HFFc6 (cell line): ENCODE results near the gene ZNF678. TPM values are rescaled to one million over a fixed set of nuclear protein-coding genes. Genes with fewer than 3 reads are reported as not detected.

Source experiments
- DNase-seq: peaks from one replicate; pipeline ENCODE4 v3.0.0-alpha.2; 2018
- H3K27ac Mint-ChIP-seq: 2 replicates; pipeline ENCODE4 v1.8.0; 2020; ENCODE audit warnings: mild to moderate bottlenecking, mixed read lengths
- H3K27me3 Mint-ChIP-seq: 2 replicates; pipeline ENCODE4 v1.8.0; 2021; ENCODE audit warnings: mild to moderate bottlenecking, moderate library complexity, mixed read lengths; ENCODE audit not compliant: insufficient read depth
- H3K36me3 Mint-ChIP-seq: 2 replicates; pipeline ENCODE4 v1.8.0; 2021; ENCODE audit warnings: low read depth, mixed read lengths
- H3K4me1 Mint-ChIP-seq: 2 replicates; pipeline ENCODE4 v1.8.0; 2020; ENCODE audit warnings: low read depth, mixed read lengths
- H3K4me3 Mint-ChIP-seq: 2 replicates; pipeline ENCODE4 v1.8.0; 2020; ENCODE audit warnings: mild to moderate bottlenecking, moderate library complexity, mixed read lengths
- H3K9me3 Mint-ChIP-seq: 2 replicates; pipeline ENCODE4 v1.8.0; 2020; ENCODE audit warnings: mild to moderate bottlenecking, mixed read lengths
- CTCF ChIP-seq: fragments of 200-600 bp; sonication (generic); IDR thresholded peaks from 2 replicates; pipeline ENCODE4 v1.5.0; 2021; ENCODE audit warnings: antibody characterized with exemption, mild to moderate bottlenecking
- total RNA-seq, 6 experiments: library from RNA; stranded (reverse); fragmentation: NEBNext Ultra II Directional; extraction: Animal tissue kit (Norgen Biotek cat#: 25700); gene quantifications; 2 replicates in 1 of 6; 3 replicates in 5 of 6; pipeline ENCODE4 v1.2.3, GENCODE V29; 2021

Gene ZNF678
- total RNA-seq, 6 experiments from 2014 or later = 2.1 to 3.4 (median 2.7) TPM

DNA sequence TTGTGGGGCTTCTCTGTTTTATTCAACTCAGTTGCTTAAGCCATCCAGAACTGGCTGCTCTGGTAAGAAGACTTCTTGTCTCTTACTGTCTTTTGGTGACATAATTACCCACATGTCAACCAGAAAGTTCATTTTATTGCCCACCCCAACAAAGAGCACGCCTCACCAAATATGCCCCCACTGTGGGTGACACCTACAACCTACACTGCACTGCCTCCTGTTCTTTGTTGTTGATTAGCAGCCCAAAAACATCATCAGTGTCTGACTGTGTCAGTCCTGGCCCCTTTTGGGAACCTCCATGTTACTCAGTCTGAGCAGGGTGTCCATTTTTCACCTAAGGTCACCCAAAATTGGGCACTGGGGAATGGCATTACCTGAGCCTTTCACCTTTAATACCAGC lies 49.3 kb downstream of the ZNF678 start:
- Mint-ChIP-seq H3K9me3 (peaks cover 53% of the 10 kb centered on the region), H3K36me3 (peaks cover 58% of the 10 kb centered on the region), H3K27ac (no peak overlapping the region), H3K4me3 (no peak overlapping the region), H3K4me1 (no peaks in the 10 kb centered on the region), H3K27me3 (no peaks in the 10 kb centered on the region)
- no peak for DNase-seq
- no peak for TF ChIP-seq CTCF

DNA sequence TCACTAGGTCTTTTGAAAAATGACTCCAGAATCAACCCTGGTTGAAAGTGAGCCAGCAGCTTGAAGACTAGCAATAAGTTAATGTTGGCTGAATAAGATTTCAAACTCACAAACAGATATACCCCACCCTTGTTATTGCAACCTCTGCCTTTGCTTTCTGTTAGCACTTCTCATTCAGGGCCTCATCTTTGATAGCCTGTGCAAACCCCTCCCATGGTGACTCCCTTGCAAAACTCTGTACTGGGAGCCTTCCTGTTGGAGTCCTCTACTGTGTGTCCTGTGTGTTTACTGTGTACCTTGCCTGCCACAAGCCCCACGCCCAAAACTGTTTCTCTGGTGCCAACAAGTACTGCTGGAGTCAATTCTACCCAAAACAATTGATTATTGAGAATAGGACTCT lies 50.2 kb downstream of the ZNF678 start:
- peaks cover 66% of the 10 kb centered on the region for H3K36me3 Mint-ChIP-seq
- no peaks in the 10 kb centered on the region for H3K4me1 Mint-ChIP-seq
- H3K27me3 Mint-ChIP-seq = no peaks in the 10 kb centered on the region
- peaks cover 62% of the 10 kb centered on the region for H3K9me3 Mint-ChIP-seq
- TF ChIP-seq CTCF = no peak
- no peak for DNase-seq
- H3K4me3 Mint-ChIP-seq = no peak overlapping the region
- no peak overlapping the region for H3K27ac Mint-ChIP-seq

DNA sequence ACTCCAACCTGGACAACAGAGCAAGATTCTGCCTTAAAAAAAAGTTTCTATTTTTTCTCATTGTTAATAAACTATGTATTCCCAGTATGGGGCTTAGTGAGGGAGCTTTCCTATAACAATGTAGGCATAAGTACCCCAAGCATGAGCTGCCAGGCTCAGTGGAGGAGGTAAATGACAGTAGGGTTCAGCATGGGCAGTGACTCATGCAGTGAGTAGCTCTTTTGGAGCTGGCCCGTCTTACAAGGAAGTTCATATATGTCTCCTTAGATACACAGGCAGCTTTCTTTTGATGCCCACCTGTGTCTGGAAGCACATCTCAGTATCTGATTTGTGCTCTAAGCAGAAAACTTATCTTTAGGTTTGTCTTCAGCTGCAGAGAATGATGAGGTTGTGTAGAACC lies 57.9 kb downstream of the ZNF678 start:
- no peak overlapping the region for H3K4me3 Mint-ChIP-seq
- H3K9me3 Mint-ChIP-seq = peaks cover 54% of the 10 kb centered on the region
- DNase-seq = no peak
- TF ChIP-seq CTCF = no peak
- no peaks in the 10 kb centered on the region for H3K4me1 Mint-ChIP-seq
- H3K27me3 Mint-ChIP-seq = no peaks in the 10 kb centered on the region; the same call in 1 of the 2 replicates
- no peak overlapping the region for H3K27ac Mint-ChIP-seq
- peaks cover 50% of the 10 kb centered on the region for H3K36me3 Mint-ChIP-seq

DNA sequence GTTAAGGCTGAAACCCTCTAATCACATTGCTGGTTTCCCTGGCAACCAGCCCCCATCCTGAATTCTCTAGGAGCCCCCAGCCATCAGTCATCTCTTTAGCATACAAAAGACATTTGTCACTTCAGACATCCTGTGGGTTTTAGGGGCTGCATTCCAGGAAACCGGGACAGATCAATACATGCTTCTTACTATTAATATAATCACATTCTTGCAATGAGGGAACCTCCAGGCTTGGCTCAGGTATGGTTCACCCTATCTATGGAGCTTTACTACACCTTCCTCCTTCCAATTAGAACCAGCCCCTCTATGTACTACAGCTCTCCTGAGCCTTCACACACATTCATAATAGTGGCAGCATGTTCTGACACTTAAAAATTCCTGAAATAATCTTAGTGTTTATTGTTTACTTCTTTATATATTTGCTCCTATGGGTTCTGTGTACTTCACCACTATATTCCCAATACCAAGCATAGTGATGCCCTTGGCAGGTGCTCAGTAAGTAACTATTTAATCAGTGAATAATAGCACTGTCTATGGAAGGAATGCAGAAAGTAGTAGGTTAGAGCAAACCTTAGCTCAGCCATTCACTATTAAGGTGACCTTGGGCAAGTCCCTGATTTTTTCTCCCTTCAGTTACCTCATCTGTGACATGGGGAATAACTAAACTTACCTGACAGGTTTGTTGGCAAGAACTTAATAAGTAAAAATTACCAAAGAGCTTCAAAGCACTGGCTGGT lies 59.6 kb downstream of the ZNF678 start:
- no peak for DNase-seq
- no peak for TF ChIP-seq CTCF
- Mint-ChIP-seq H3K4me3 (no peak overlapping the region), H3K4me1 (no peaks in the 10 kb centered on the region), H3K36me3 (peaks cover 52% of the 10 kb centered on the region), H3K27ac (no peak overlapping the region), H3K27me3 (no peaks in the 10 kb centered on the region; the same call in 1 of the 2 replicates), H3K9me3 (peaks cover 60% of the 10 kb centered on the region)

GRCh38 chr1:227632325-227632724 lies 69.0 kb downstream of the ZNF678 start:
- DNase-seq = no peak
- H3K4me3 Mint-ChIP-seq = no peak overlapping the region
- H3K27me3 Mint-ChIP-seq = no peaks in the 10 kb centered on the region
- peaks cover 55% of the 10 kb centered on the region for H3K9me3 Mint-ChIP-seq
- H3K27ac Mint-ChIP-seq = no peak overlapping the region
- H3K36me3 Mint-ChIP-seq = peaks cover 46% of the 10 kb centered on the region
- TF ChIP-seq CTCF = no peak
- H3K4me1 Mint-ChIP-seq = no peaks in the 10 kb centered on the region
